Measurements from ENCODE around the gene STX18. TPM values are rescaled to one million over a fixed set of nuclear protein-coding genes. Genes with fewer than 3 reads are reported as not detected.
A peak's percentile ranks its signal among the peaks of the same experiment; 100 is the strongest.

STX18 gene
- total and polyA plus RNA-seq, 2 of the 13 experiments (the other 11 are each of a cell fraction or from before 2014, with no cell fraction given): 23.9 to 37.1 TPM

DNA sequence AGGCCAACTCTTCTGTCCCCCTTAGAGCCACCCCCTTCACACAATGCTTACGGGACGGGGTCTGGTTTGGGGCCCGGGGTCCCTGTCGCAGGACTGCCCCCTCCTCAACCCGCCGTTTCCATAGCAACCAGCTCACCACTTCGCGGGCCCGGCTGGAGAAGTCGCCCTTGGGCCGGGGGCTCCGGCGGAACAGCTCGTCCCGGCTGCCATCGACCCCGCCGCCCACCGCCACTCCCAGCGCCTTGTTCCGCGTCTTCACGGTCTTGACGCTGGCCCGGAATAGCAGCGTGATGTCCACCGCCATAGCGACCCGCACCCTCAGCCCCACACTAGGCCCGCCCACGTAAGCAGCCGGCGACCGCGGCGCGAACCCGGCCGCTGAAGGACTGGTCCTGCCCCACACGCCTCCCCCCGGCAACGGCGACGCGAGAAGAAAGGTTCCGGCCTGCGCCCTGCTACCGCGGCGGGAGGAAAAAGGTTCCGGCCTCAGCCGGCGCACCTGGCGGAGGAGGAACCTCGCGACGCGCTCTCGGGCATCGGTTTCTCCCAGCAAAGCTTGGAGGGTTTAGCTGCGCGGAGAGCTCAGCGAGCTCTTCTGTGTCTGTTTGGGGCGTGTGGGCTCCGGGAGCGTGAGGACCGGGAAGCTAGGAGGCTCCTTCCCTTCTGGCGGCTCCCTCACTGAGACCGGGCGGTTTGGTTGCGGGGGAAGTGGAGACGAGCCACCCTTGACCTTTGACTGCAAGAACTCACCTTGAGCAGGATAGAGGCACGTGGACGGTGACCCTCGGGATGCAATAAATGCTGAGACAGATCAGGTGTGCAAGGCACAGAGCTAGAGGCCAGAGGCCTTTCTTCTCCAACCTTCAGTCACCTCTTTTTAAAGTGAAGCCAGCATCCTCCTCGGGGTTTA, at the start of gene STX18 (continued):
- TF ChIP-seq, protein P1, sequence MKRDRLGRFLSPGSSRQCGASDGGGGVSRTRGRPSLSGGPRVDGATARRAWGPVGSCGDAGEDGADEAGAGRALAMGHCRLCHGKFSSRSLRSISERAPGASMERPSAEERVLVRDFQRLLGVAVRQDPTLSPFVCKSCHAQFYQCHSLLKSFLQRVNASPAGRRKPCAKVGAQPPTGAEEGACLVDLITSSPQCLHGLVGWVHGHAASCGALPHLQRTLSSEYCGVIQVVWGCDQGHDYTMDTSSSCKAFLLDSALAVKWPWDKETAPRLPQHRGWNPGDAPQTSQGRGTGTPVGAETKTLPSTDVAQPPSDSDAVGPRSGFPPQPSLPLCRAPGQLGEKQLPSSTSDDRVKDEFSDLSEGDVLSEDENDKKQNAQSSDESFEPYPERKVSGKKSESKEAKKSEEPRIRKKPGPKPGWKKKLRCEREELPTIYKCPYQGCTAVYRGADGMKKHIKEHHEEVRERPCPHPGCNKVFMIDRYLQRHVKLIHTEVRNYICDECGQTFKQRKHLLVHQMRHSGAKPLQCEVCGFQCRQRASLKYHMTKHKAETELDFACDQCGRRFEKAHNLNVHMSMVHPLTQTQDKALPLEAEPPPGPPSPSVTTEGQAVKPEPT (CRISPR knock-in tag; IDR thresholded peaks at IDR 0.05; ENCODE audit: low read depth): peak; percentile 85; the same call in 1 of the 2 replicates
- TF ChIP-seq, protein P2, sequence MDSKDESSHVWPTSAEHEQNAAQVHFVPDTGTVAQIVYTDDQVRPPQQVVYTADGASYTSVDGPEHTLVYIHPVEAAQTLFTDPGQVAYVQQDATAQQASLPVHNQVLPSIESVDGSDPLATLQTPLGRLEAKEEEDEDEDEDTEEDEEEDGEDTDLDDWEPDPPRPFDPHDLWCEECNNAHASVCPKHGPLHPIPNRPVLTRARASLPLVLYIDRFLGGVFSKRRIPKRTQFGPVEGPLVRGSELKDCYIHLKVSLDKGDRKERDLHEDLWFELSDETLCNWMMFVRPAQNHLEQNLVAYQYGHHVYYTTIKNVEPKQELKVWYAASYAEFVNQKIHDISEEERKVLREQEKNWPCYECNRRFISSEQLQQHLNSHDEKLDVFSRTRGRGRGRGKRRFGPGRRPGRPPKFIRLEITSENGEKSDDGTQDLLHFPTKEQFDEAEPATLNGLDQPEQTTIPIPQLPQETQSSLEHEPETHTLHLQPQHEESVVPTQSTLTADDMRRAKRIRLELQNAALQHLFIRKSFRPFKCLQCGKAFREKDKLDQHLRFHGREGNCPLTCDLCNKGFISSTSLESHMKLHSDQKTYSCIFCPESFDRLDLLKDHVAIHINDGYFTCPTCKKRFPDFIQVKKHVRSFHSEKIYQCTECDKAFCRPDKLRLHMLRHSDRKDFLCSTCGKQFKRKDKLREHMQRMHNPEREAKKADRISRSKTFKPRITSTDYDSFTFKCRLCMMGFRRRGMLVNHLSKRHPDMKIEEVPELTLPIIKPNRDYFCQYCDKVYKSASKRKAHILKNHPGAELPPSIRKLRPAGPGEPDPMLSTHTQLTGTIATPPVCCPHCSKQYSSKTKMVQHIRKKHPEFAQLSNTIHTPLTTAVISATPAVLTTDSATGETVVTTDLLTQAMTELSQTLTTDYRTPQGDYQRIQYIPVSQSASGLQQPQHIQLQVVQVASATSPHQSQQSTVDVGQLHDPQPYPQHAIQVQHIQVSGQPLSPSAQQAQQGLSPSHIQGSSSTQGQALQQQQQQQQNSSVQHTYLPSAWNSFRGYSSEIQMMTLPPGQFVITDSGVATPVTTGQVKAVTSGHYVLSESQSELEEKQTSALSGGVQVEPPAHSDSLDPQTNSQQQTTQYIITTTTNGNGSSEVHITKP (CRISPR knock-in tag; IDR thresholded peaks at IDR 0.05; ENCODE audit: low read depth): peak; percentile 57; the same call in 1 of the 2 replicates
- peak; percentile 94 for TF ChIP-seq ZNF337 (CRISPR knock-in tag; IDR thresholded peaks at IDR 0.05; ENCODE audit: borderline replicate concordance, low read depth)
- no peak for TF ChIP-seq HHEX (CRISPR knock-in tag; IDR thresholded peaks at IDR 0.05)
- no peak for TF ChIP-seq SRSF4 (IDR thresholded peaks at IDR 0.05; ENCODE audit: low read depth, low read length, poor library complexity, severe bottlenecking)
- TF ChIP-seq, protein P3, sequence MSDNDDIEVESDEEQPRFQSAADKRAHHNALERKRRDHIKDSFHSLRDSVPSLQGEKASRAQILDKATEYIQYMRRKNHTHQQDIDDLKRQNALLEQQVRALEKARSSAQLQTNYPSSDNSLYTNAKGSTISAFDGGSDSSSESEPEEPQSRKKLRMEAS (IDR thresholded peaks at IDR 0.05): peak; percentile 96
- TF ChIP-seq, protein P4, sequence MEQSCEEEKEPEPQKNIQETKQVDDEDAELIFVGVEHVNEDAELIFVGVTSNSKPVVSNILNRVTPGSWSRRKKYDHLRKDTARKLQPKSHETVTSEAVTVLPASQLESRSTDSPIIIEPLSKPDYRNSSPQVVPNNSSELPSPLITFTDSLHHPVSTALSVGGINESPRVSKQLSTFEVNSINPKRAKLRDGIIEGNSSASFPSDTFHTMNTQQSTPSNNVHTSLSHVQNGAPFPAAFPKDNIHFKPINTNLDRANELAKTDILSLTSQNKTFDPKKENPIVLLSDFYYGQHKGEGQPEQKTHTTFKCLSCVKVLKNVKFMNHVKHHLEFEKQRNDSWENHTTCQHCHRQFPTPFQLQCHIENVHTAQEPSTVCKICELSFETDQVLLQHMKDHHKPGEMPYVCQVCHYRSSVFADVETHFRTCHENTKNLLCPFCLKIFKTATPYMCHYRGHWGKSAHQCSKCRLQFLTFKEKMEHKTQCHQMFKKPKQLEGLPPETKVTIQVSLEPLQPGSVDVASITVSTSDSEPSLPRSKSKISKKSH (CRISPR knock-in tag; IDR thresholded peaks at IDR 0.05; ENCODE audit: borderline replicate concordance): peak; percentile 95
- TF ChIP-seq AKAP8 (CRISPR knock-in tag; IDR thresholded peaks at IDR 0.05): peak; percentile 86
- TF ChIP-seq PRMT3 (CRISPR knock-in tag; IDR thresholded peaks at IDR 0.05; ENCODE audit: borderline replicate concordance, low read depth): 0 out of 2 replicates have a peak, but pooled peaks have one; percentile 40
- TF ChIP-seq TRIM24 (CRISPR knock-in tag; IDR thresholded peaks at IDR 0.05): no peak
- peak; percentile 64; the same call in 1 of the 2 replicates for TF ChIP-seq ZNF460 (CRISPR knock-in tag; IDR thresholded peaks at IDR 0.05; ENCODE audit: borderline replicate concordance)
- peak; percentile 84 for TF ChIP-seq ETV5 (CRISPR knock-in tag; IDR thresholded peaks at IDR 0.05; ENCODE audit: borderline replicate concordance)
- peak; percentile 90 for TF ChIP-seq RXRB (CRISPR knock-in tag; IDR thresholded peaks at IDR 0.05; ENCODE audit: borderline replicate concordance)
- no peak for TF ChIP-seq NR3C1 (CRISPR knock-in tag; IDR thresholded peaks at IDR 0.05)
- peak; percentile 90; the same call in 1 of the 2 replicates for TF ChIP-seq ZNF841 (CRISPR knock-in tag; IDR thresholded peaks at IDR 0.05; ENCODE audit: borderline replicate concordance)
- peak; percentile 76 for TF ChIP-seq IKZF4 (CRISPR knock-in tag; IDR thresholded peaks at IDR 0.05; ENCODE audit: borderline replicate concordance, low read depth, not compliant biosample characterization)
- TF ChIP-seq CHCHD3 (CRISPR knock-in tag; IDR thresholded peaks at IDR 0.05): peak; percentile 66; the same call in 1 of the 2 replicates
- TF ChIP-seq, protein P5, sequence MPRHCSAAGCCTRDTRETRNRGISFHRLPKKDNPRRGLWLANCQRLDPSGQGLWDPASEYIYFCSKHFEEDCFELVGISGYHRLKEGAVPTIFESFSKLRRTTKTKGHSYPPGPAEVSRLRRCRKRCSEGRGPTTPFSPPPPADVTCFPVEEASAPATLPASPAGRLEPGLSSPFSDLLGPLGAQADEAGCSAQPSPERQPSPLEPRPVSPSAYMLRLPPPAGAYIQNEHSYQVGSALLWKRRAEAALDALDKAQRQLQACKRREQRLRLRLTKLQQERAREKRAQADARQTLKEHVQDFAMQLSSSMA (CRISPR knock-in tag; IDR thresholded peaks at IDR 0.05): peak; percentile 96
- no peak; the same call in 1 of the 2 replicates for TF ChIP-seq SAFB2 (CRISPR knock-in tag; IDR thresholded peaks at IDR 0.05; ENCODE audit: borderline replicate concordance, low read depth)

Data from HepG2 (cell line).